Mesothelial cell of epicardium (in vitro differentiated cells): ENCODE results near the gene ABCA2. TPM values are rescaled to one million over a fixed set of nuclear protein-coding genes. Genes with fewer than 3 reads are reported as not detected.

Source experiments
- DNase-seq, 2 experiments: peaks; one replicate each; pipeline ENCODE4 v3.0.0; 2021; ENCODE audit warnings: low spot score in 2 of 2; ENCODE audit not compliant: unreplicated experiment in 2 of 2
- H3K27ac Mint-ChIP-seq: 2 replicates; pipeline ENCODE4 v1.8.0; 2021; ENCODE audit warnings: mixed read lengths
- H3K27me3 Mint-ChIP-seq: 2 replicates; pipeline ENCODE4 v1.8.0; 2021; ENCODE audit warnings: low read depth, mixed read lengths
- H3K36me3 Mint-ChIP-seq: 2 replicates; pipeline ENCODE4 v1.8.0; 2021; ENCODE audit warnings: mixed read lengths
- H3K4me1 Mint-ChIP-seq: 2 replicates; pipeline ENCODE4 v1.8.0; 2021; ENCODE audit warnings: mixed read lengths
- H3K4me3 Mint-ChIP-seq: 2 replicates; pipeline ENCODE4 v1.8.0; 2021; ENCODE audit warnings: mild to moderate bottlenecking, moderate library complexity, mixed read lengths
- H3K9me3 Mint-ChIP-seq: 2 replicates; pipeline ENCODE4 v1.8.0; 2021; ENCODE audit warnings: mixed read lengths
- CTCF ChIP-seq: fragments of 200-600 bp; sonication (generic); IDR thresholded peaks from one replicate; pipeline ENCODE4 v1.5.0; 2021; ENCODE audit warnings: antibody characterized with exemption; ENCODE audit not compliant: unreplicated experiment
- total RNA-seq: library from RNA; stranded (reverse); gene quantifications from 3 replicates; pipeline ENCODE4 v1.2.1, GENCODE V29; 2021

Gene ABCA2
- total RNA-seq, 1 donor from 2014 or later, result 58.7 TPM

- Mint-ChIP-seq H3K27ac (no peak overlapping the region), H3K4me3 (no peak overlapping the region), H3K27me3 (no peaks in the 10 kb centered on the region), H3K9me3 (no peaks in the 10 kb centered on the region), H3K4me1 (no peaks in the 10 kb centered on the region), H3K36me3 (peaks cover 16% of the 10 kb centered on the region)
- no peak for TF ChIP-seq CTCF
- no peak for DNase-seq
These were observed 13.1 kb downstream of the ABCA2 start for GRCh38 chr9:137014776-137015539.

GRCh38 chr9:137014166-137014565 lies 13.9 kb downstream of the ABCA2 start:
- Mint-ChIP-seq H3K36me3 (peaks cover 16% of the 10 kb centered on the region), H3K9me3 (no peaks in the 10 kb centered on the region), H3K4me3 (no peak overlapping the region), H3K27me3 (no peaks in the 10 kb centered on the region), H3K4me1 (no peaks in the 10 kb centered on the region), H3K27ac (no peak overlapping the region)
- no peak for TF ChIP-seq CTCF
- no peak for DNase-seq

- Mint-ChIP-seq H3K27ac (no peak overlapping the region), H3K4me1 (no peaks in the 10 kb centered on the region), H3K36me3 (peaks cover 15% of the 10 kb centered on the region), H3K9me3 (no peaks in the 10 kb centered on the region), H3K4me3 (no peak overlapping the region), H3K27me3 (no peaks in the 10 kb centered on the region)
- no peak for TF ChIP-seq CTCF
- DNase-seq, result no peak
These were observed 14.5 kb downstream of the ABCA2 start for GRCh38 chr9:137013571-137013940.

- H3K27ac Mint-ChIP-seq, result no peak overlapping the region
- no peaks in the 10 kb centered on the region for H3K9me3 Mint-ChIP-seq
- H3K27me3 Mint-ChIP-seq, result no peaks in the 10 kb centered on the region
- no peak for DNase-seq
- H3K4me1 Mint-ChIP-seq, result no peaks in the 10 kb centered on the region
- TF ChIP-seq CTCF, result no peak
- peaks cover 15% of the 10 kb centered on the region for H3K36me3 Mint-ChIP-seq
- H3K4me3 Mint-ChIP-seq, result no peak overlapping the region
These were observed 15.1 kb downstream of the ABCA2 start for GRCh38 chr9:137012694-137013570.

DNA sequence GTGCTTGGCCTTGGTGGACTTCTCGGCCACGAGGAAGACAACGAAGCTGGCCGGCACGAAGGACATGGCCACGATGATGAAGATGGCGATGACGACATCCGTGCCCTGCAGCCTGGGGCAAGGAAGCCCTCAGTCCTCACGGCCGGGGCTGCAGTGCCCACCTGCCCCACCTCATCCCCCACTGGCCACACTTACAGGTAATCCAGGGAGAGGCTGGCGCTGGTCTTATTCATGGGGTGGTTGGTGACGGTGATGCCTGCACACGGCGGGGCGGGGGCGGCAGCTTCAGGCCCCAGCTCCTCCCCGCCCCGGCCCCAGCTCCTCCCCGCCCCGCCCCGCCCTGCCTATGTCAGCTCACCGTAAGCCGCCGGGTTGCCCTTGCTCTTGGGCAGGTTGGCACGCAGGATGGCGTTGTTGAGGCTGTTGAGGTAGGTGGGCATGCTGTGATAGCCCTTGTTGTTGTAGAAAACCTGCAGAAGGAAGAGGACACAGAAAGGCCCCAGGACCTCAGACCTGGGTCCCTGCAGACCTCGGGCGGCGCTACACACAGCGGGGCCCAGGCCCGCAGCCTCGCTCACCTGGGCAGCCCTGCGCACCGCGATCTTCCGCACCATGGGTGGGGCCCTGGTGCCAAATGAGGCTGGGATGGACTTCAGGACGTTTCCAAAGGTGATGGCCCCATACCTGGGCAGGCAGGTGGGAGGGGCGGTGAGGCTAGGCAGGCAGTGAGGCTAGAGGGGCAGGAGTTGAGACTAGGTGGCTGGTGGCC lies 15.9 kb downstream of the ABCA2 start:
- no peak for DNase-seq
- no peak overlapping the region for H3K4me3 Mint-ChIP-seq
- TF ChIP-seq CTCF, result no peak
- H3K27me3 Mint-ChIP-seq, result no peaks in the 10 kb centered on the region
- H3K4me1 Mint-ChIP-seq, result no peaks in the 10 kb centered on the region
- H3K27ac Mint-ChIP-seq, result no peak overlapping the region
- H3K9me3 Mint-ChIP-seq, result no peaks in the 10 kb centered on the region
- peaks cover 15% of the 10 kb centered on the region for H3K36me3 Mint-ChIP-seq
